Stimulated activated CD4-positive, alpha-beta T cell treated with anti-CD3 and anti-CD28 coated beads, Interleukin-1b, Interleukin-23, amount 100 ng/mL, for 48 hours (primary cell): Measurements from ENCODE around the gene BUD23.
A peak's percentile ranks its signal among the peaks of the same experiment; 100 is the strongest.
"Not testable (repeated sequence)": the region's sequence is repeated elsewhere in the genome, so short reads cannot be mapped to it uniquely, and the experiment has no call there.

Source experiments
- DNase-seq: peaks from one replicate; pipeline ENCODE4 v3.0.0-alpha.2; 2020

The BUD23 gene

GRCh38 chr7:73719806-73720169 lies 36.4 kb downstream of the BUD23 start:
- no peak for DNase-seq

DNA sequence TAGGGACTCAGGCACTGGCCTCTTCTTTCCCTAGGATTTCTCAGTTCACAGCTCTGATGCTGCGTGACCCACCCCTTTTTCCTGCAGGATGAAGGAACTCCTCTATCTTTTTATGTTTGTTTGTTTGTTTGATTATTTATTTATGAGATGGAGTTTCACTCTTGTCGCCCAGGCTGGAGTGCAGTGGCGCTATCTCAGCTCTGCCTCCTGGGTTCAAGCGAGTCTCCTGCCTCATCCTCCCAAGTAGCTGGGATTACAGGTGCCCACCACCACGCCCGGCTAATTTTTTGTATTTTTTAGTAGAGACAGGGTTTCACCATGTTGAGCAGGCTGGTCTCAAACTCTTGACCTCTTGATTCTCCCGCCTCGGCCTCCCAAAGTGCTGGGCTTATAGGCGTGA lies 37.0 kb downstream of the BUD23 start:
- not testable (repeated sequence) for DNase-seq

DNA sequence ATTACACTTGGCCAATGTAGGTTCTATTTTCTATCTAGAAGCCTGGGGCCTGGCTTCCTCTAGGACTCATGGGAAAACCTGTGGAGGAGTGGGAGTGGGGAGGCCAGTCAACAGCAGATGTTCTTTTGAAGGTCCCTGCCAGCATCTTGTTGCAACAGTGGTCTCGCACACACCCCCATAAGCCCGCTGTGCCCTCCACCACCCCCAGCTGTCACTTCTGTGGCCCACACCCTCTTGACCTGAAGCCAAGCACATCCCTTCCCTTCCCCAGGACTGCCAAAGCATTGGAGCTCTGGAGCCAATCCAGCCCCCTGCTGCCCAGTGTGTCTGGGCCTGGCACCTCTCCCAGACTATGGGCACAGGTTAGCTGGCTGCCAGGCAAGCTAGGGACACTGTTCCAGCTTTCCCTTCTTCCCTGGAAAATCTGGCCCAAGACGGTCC lies 38.0 kb downstream of the BUD23 start:
- DNase-seq: no peak

DNA sequence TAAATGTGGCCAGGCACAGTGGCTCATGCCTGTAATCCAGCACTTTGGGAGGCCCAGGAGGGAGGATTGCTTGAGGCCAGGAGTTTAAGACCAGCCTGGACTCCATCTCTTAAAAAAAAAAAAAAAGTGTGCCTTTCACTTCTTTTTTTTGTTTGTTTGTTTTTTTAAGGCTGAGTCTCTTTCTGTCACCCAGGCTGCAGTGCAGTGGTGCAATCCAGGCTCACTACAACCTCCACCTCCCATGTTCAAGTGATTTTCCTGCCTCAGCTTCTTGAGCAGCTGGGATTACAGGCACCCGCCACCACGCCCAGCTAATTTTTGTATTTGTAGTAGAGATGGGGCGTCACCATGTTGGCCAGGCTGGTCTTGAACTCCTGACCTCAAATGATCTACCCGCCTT lies 38.8 kb downstream of the BUD23 start:
- DNase-seq: not testable (repeated sequence)

GRCh38 chr7:73722785-73723184 lies 39.4 kb downstream of the BUD23 start:
- no peak for DNase-seq

DNA sequence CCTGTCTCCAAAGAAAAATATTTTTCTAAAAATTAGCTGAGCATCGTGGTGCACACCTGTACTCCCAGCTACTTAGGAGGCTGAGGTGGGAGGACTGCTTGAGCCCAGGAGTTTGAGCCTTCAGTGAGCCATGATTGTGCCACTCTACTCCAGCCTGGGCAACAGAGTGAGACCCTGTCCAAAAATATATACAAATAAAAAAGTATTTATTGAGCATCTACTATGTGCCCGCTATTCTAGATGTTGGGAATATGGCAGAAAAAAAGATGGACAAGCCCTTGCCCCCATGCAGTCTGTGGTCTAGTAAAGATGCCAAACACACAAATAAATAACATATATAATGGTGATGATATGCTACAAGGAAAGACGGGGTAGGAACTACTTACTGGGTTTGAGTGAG lies 40.4 kb downstream of the BUD23 start:
- no peak for DNase-seq

DNA sequence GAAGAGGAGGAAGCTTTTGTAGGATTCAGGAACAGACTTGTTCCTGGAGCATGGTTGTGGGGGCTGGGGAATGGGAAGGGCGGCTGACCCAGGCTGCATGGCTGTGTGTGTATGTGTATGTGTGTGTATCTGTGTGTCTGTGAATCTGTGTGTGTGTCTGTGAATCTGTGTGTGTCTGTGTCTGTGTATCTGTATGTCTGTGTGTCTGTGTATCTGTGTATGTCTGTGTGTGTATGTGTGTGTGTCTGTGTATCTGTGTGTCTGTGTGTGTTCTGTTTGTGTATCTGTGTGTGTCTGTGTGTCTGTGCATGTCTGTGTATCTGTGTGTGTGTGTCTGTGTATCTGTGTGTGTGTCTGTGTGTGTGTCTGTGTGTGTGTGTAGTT lies 42.7 kb downstream of the BUD23 start:
- DNase-seq: no peak

GRCh38 chr7:73727952-73728351 lies 44.6 kb downstream of the BUD23 start:
- no peak for DNase-seq

- DNase-seq: no peak
These were observed 45.2 kb downstream of the BUD23 start for GRCh38 chr7:73728551-73728950.

GRCh38 chr7:73730485-73730884 lies 47.1 kb downstream of the BUD23 start:
- no peak for DNase-seq

- DNase-seq: no peak
These were observed 49.0 kb downstream of the BUD23 start for GRCh38 chr7:73732397-73732796.

GRCh38 chr7:73734619-73735527 lies 51.5 kb downstream of the BUD23 start:
- peak; percentile 83 for DNase-seq

GRCh38 chr7:73735528-73735905 lies 52.1 kb downstream of the BUD23 start:
- DNase-seq: peak; percentile 7

DNA sequence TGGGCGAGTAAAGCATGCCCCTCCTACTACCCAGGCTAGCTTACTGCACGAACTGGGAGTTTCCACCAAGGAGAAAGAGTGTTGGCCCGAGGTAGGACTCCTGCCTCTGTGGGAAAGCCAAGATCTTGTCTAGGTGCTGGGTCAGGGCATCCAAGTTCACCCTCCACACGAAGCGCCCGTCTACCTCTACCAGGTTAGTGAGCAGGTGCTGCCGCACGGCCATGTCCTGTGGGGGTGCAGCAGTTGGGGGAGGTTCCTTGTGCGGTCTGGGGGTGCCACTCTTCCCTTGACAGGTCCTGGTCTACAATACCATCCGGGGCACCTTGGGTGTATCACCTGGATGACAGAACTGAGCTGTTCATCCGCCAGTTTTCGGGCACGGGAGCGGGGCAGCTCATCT lies 53.5 kb downstream of the BUD23 start:
- DNase-seq: no peak

- DNase-seq: peak; percentile 2
These were observed 54.3 kb downstream of the BUD23 start for GRCh38 chr7:73737491-73738219.

GRCh38 chr7:73738220-73738611 lies 54.8 kb downstream of the BUD23 start:
- peak; percentile 57 for DNase-seq

GRCh38 chr7:73738612-73739386 lies 55.4 kb downstream of the BUD23 start, which contains the start of gene ABHD11:
TSS of gene ABHD11 (minus strand) at chr7:73738802. CDS start at chr7:73738770, 32 bp downstream.
- peak; percentile 98 for DNase-seq

GRCh38 chr7:73739387-73739767 lies 56.0 kb downstream of the BUD23 start:
- DNase-seq: no peak

- DNase-seq: no peak
These were observed 56.8 kb downstream of the BUD23 start for GRCh38 chr7:73740212-73740611.

GRCh38 chr7:73740771-73741170 lies 57.4 kb downstream of the BUD23 start:
- DNase-seq: no peak

GRCh38 chr7:73741600-73741999 lies 58.2 kb downstream of the BUD23 start:
- DNase-seq: no peak

GRCh38 chr7:73742338-73742752 lies 58.9 kb downstream of the BUD23 start:
- DNase-seq: no peak
